Prostate gland (tissue), 2 donors: ENCODE measurements around the gene TTL.

Experiments used
- CTCF ChIP-seq, 4 experiments: fragments of 200-600 bp in 2 of 4; fragments of 450-650 bp in 2 of 4; sonication (generic) in 2 of 4; IDR thresholded peaks; 1 replicate in 3 of 4; 2 replicates in 1 of 4; pipeline ENCODE4 v1.5.1; 2016 to 2019; ENCODE audit warnings: antibody characterized with exemption in 4 of 4, mild to moderate bottlenecking in 2 of 4, moderate library complexity in 2 of 4
- POLR2A ChIP-seq: fragments of 450-650 bp; IDR thresholded peaks from one replicate; pipeline ENCODE4 v1.6.1; 2016; ENCODE audit warnings: antibody characterized with exemption, mild to moderate bottlenecking
- POLR2AphosphoS5 ChIP-seq: sonication (generic); formaldehyde crosslinking; IDR thresholded peaks from one replicate; pipeline ENCODE4 v1.6.1; 2017; ENCODE audit warnings: antibody characterized with exemption

- TF ChIP-seq CTCF (IDR thresholded peaks at IDR 0.05) (no peak), POLR2A (no peak), POLR2AphosphoS5 (no peak)
Observed at GRCh38 chr2:112518807-112519206, 36.9 kb downstream of the TTL start.
